ENCODE results near the gene SCN8A. TPM values are rescaled to one million over a fixed set of nuclear protein-coding genes. Genes with fewer than 3 reads are reported as not detected.

The SCN8A gene
- polyA plus RNA-seq, 1 experiment: 19.6 TPM

GRCh38 chr12:51801027-51801426, 210.0 kb downstream of the SCN8A start:
- TF ChIP-seq, protein P1, sequence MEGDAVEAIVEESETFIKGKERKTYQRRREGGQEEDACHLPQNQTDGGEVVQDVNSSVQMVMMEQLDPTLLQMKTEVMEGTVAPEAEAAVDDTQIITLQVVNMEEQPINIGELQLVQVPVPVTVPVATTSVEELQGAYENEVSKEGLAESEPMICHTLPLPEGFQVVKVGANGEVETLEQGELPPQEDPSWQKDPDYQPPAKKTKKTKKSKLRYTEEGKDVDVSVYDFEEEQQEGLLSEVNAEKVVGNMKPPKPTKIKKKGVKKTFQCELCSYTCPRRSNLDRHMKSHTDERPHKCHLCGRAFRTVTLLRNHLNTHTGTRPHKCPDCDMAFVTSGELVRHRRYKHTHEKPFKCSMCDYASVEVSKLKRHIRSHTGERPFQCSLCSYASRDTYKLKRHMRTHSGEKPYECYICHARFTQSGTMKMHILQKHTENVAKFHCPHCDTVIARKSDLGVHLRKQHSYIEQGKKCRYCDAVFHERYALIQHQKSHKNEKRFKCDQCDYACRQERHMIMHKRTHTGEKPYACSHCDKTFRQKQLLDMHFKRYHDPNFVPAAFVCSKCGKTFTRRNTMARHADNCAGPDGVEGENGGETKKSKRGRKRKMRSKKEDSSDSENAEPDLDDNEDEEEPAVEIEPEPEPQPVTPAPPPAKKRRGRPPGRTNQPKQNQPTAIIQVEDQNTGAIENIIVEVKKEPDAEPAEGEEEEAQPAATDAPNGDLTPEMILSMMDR (IDR thresholded peaks at IDR 0.05; ENCODE audit: insufficient read depth, low read depth, low read length): no peak
- POLR2A ChIA-PET: no interaction called here
- CTCF ChIA-PET: interaction anchor here (0.9 to 1.8 kb wide), 5 partner anchors 9 to 269 kb away, joined by 3 to 6 read pairs (median 3); a partner anchor contains a TSS
- Histone ChIP-seq H3K4me3 (ENCODE audit: low read depth, low read length) (no peak overlapping the region), H3K27me3 (ENCODE audit: control insufficient read depth, insufficient read depth, low read length) (no peaks in the 10 kb centered on the region), H3K36me3 (ENCODE audit: control insufficient read depth, insufficient read depth, low read length) (peaks cover 6% of the 10 kb centered on the region)
- DNase-seq (ENCODE audit: low read depth): no peak

GRCh38 chr12:51806896-51807295, 215.9 kb downstream of the SCN8A start:
- no peaks in the 10 kb centered on the region for H3K27me3 ChIP-seq (ENCODE audit: control insufficient read depth, insufficient read depth, low read length)
- ChIA-PET CTCF (no interaction called here), POLR2A (no interaction called here)
- H3K4me3 ChIP-seq (ENCODE audit: low read depth, low read length): no peak overlapping the region
- TF ChIP-seq, protein P1 (IDR thresholded peaks at IDR 0.05; ENCODE audit: insufficient read depth, low read depth, low read length): no peak
- no peak for DNase-seq (ENCODE audit: low read depth)
- H3K36me3 ChIP-seq (ENCODE audit: control insufficient read depth, insufficient read depth, low read length): peaks cover 3% of the 10 kb centered on the region

DNA sequence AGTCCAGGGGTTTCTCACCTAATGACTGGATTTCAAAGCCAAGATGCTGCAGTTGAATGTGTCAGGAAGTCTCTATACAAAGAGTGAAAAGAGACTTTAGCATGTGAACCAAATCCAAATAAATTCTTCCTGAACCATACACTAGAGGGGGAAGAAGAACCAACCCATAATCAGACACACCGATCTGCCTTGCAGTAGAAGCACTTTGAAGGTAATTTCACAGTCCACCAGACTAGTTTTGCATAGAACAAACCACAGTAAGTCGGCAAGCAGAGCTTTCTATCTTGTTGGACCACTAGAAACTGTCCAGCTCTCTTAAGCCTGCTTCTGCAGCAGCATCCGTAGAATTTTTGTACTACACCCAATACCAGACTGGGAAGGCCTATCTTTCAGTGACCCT, 218.2 kb downstream of the SCN8A start:
- Histone ChIP-seq H3K36me3 (ENCODE audit: control insufficient read depth, insufficient read depth, low read length) (peaks cover 3% of the 10 kb centered on the region), H3K27me3 (ENCODE audit: control insufficient read depth, insufficient read depth, low read length) (no peaks in the 10 kb centered on the region), H3K4me3 (ENCODE audit: low read depth, low read length) (no peak overlapping the region)
- ChIA-PET POLR2A (no interaction called here), CTCF (interaction anchor here (1.0 kb wide), 1 partner anchor 16 kb away, joined by 3 read pairs; no protein-coding TSS in a partner anchor)
- TF ChIP-seq, protein P1 (IDR thresholded peaks at IDR 0.05; ENCODE audit: insufficient read depth, low read depth, low read length): no peak
- no peak for DNase-seq (ENCODE audit: low read depth)

- POLR2A ChIA-PET: no interaction called here
- CTCF ChIA-PET: interaction anchor here (0.9 to 1.6 kb wide), 3 partner anchors 8 to 13 kb away, joined by 3 to 5 read pairs (median 3); no protein-coding TSS in a partner anchor
- DNase-seq (ENCODE audit: low read depth): no peak
- TF ChIP-seq, protein P1 (IDR thresholded peaks at IDR 0.05; ENCODE audit: insufficient read depth, low read depth, low read length): no peak
- Histone ChIP-seq H3K27me3 (ENCODE audit: control insufficient read depth, insufficient read depth, low read length) (no peaks in the 10 kb centered on the region), H3K4me3 (ENCODE audit: low read depth, low read length) (no peak overlapping the region), H3K36me3 (ENCODE audit: control insufficient read depth, insufficient read depth, low read length) (peaks cover 3% of the 10 kb centered on the region)
Measured at GRCh38 chr12:51811203-51812202, 220.5 kb downstream of the SCN8A start.

- ChIA-PET POLR2A (no interaction called here), CTCF (interaction anchor here (0.6 to 7.6 kb wide), 6 partner anchors 9 to 391 kb away, joined by 3 to 39 read pairs (median 4); no protein-coding TSS in a partner anchor)
- Histone ChIP-seq H3K27me3 (ENCODE audit: control insufficient read depth, insufficient read depth, low read length) (no peaks in the 10 kb centered on the region), H3K4me3 (ENCODE audit: low read depth, low read length) (no peak overlapping the region), H3K36me3 (ENCODE audit: control insufficient read depth, insufficient read depth, low read length) (peaks cover 2% of the 10 kb centered on the region)
- TF ChIP-seq, protein P1 (IDR thresholded peaks at IDR 0.05; ENCODE audit: insufficient read depth, low read depth, low read length): no peak
- no peak for DNase-seq (ENCODE audit: low read depth)
Measured at GRCh38 chr12:51812871-51813270, 221.8 kb downstream of the SCN8A start.

Data from BJ (cell line).